GF-D8 (cell line): ENCODE results near the gene TSPAN4.

Experiments
- DNase-seq: peaks from one replicate; lab custom pipeline; 2025; lab: John Stamatoyannopoulos, UW

The TSPAN4 gene

DNA sequence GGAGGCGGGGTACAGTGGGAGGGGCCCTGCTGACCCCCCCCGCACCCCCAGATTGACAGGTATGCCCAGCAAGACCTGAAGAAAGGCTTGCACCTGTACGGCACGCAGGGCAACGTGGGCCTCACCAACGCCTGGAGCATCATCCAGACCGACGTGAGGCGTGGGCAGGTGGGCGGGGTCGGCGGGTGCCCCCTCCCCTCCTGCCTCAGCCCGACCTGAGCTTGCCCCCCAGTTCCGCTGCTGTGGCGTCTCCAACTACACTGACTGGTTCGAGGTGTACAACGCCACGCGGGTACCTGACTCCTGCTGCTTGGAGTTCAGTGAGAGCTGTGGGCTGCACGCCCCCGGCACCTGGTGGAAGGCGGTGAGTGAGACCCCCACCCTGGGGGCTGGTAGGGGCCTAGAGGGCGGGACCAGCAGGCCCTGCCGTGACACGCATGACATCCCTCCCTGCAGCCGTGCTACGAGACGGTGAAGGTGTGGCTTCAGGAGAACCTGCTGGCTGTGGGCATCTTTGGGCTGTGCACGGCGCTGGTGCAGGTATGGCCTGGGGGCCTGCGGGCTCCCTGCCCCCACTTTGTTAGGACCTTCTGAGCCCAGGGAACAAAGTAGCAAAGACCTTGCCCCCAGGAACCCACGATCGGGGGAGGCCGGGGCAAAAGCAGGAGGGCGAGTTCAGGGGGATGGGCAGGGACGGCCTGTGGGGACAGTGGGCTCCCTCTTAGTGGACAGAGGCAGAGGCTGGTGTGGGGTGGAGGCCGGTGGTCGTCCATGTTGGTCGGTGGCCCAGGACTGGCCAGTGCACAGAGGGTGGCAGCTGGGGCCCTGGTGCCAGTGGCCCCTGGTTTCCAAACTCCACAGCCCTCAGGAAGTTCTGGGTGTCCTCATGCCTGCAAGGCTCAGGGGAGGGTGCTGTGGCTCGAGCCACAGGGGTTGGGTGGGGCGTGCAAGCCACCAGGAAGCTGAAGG is 23.1 kb downstream of the TSPAN4 start:
- no peak for DNase-seq

DNA sequence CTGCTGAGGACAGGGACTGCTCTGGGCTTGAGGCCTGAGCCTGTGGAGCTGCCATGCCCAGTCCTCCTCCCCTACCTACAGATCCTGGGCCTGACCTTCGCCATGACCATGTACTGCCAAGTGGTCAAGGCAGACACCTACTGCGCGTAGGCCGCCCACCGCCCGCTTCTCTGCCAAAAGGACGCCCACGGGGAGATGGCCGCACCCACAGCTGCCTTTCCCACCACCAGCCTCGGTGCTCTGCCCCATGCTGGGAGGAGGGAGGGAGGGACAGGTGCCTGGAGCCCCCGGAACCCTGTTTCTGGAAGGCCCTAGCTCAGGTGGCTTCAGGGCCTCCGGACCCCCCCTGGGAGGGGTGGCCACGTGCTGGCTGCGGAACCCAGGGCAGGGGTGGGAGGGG is 23.8 kb downstream of the TSPAN4 start:
- no peak for DNase-seq

DNA sequence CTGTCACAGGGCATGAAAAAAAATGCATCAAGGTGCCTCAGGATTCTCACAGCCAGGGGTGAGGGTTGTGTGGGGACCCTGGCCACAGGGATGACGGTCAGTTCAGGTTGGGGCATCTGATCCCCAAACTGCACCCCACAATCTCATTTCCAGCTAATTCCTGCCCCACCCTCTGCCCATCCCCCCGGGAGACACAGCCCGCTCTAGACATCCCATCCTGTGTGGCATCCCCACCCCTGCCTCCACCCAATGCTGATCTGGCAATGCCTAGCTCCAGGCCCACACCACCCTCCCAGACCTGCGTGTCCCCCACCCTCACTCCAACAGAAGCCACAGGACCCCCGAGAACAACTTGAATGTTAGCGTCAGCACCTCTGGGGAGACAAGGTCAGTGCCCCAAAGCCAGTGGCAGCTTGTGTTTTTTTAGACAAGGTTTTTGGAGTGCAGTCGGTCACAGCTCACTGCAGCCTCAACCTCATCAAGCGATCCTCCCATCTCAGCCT is 25.3 kb downstream of the TSPAN4 start:
- no peak for DNase-seq

DNA sequence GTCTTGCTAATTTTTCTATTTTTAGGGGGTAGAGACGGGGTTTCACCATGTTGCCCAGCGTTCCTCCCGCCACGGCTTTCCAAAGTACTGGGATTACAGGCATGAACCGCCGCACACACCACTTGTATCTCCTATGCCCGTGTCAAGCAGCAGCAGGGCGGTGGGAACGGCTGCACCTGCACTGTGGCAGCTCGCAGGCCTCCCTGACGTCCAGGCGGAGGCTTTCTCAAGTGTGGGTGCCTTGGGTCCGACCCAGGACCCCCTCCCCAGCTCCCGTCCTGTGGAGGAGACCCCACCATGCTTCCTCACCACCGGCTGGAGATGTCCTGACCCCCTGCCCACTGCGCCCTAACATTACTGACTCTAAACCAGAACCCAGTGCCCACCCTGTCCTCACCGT is 25.7 kb downstream of the TSPAN4 start:
- no peak for DNase-seq

DNA sequence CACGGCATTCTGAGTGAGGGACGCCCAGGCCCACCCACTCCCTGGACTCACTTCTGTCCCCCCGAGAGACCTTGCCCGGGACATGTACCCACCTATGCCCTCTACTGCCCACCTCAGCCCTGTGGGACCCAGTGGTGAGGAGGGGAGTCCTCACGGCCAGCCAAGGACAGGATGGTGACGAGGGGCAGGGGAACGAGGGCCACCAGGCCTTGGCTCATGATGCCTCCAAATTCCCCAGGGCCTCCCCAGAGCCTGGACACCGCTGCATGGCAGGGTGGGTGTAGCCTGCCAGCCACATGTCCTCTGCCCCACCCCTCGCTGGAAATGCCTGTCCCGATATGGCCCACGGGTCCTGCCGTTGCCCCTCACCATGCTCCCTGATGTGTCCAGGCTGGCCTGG is 26.1 kb downstream of the TSPAN4 start:
- DNase-seq: no peak

DNA sequence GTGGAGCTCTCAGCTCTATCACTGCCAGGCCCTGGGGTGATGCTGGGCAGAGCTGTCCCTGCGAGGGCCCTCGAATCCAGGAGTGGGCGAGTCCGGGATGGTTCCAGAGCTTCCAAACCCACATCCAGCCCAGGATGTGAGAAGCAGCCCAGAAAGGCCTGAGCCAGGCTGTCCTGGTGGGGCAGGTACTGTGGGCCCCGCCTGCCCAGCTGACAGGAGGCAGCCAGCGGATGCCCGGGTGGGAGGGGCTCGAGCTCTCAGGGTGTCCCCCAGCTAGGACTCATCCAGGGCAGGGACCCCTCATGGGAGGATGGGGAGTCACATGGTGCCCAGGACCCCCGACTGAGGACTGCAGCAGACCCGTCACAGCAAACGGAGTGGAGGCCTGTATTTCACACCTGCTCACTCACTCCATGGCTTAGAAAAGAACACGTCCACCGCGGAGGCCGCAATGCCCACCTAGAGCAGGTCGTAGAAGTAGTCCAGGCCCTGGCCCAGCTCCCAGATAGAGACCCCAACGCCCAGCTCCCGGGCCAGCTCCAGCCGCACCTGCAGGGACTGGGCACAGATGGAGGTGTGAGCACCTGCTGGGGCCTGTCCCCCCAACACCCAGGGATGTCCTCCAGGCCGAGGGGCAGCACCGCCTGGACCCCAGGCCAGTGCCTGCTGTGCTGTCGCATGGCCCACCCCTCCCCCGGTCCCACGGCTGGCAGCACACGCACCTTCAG is 26.9 kb downstream of the TSPAN4 start:
- DNase-seq: no peak

DNA sequence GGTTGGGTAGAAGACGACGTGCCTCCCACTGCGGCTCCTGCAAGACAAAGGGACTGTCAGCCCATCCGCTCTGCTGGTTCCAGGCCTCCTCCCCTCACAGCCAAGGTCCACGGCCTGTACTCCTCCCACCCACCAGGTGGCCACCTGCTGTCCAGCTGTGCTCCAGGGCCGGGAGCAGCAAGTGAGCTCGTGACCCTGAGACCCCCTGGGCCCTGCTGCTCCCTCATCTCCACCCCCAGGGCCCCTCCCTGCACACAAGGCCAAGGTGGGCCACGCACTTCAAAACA is 27.4 kb downstream of the TSPAN4 start:
- no peak for DNase-seq

DNA sequence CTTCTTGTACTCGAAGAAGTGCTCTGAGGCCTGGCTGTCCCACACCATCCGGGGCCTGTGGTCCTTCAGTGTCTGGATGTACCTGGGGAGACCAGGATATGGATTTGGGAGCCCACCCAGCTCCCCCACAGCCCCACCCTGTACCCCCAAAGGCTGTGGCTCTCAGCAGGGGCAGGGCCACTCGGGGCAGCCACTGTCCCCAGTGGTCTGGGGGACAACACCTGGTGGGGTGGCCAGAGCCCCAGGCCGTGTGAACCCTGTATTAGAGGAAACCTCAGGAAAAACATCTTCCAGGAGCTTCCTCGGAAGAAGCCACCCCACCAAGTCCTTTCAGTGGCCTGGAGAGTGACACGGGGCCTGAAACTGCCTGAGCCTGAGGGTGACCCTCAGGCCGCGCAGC is 27.8 kb downstream of the TSPAN4 start:
- no peak for DNase-seq

DNA sequence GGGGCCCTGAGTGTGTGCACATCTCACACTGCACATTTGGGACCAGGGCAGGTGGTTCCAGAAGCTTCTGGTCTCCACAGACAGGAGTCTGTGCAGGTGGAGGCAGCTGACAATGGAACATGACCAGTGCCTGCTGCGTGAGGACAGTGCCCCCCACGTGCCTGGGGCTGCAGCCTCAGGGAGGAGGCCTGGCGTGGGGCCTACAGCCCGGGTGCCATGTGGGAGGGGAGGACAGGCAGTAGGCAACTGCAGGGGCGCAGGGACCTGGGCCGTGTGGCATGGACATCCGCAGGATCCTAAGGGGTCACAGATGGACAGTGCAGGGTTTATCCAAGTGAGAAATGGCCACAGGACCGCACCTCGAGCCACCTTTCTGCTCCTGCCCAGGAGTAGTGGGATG is 28.8 kb downstream of the TSPAN4 start:
- DNase-seq: no peak

DNA sequence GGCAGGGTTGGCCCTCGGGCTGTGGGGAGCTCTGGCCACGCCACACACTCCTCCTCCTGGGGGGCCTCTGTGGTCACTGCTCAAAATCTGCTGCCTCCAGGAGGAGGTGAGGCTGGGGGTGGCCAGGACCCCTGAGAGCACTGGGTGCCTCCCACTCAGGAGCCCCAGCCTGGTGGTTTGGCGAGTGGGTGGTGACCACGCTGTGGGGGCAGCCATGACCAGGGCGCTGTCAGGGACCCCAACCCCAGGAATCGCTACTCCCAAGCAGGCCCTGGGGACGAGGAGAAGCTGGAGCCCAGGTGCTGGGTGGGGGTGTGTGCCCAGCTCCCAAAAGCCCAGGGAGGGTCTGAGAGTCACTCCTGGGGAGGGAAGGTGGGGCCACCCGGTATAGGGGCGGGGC is 30.1 kb downstream of the TSPAN4 start:
- no peak for DNase-seq

DNA sequence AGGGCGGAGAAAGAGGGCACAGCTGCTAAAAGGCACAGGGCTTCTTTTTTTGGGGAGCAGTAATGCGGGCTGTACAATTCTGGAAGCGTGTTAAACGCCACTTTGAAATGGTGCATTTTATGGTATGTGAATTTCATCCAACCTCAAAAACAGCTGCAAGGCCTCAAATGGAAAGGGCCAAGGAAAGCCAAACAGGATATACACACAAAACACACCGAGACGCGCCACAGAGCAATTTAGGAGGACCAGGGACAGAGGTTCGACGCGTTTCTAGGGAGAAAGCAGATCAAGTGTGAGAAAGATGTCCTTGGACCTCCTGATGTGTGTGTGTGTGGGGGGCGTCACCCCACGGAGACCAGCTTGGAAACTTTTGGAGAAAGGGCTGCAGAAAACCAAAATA is 31.1 kb downstream of the TSPAN4 start:
- DNase-seq: no peak

DNA sequence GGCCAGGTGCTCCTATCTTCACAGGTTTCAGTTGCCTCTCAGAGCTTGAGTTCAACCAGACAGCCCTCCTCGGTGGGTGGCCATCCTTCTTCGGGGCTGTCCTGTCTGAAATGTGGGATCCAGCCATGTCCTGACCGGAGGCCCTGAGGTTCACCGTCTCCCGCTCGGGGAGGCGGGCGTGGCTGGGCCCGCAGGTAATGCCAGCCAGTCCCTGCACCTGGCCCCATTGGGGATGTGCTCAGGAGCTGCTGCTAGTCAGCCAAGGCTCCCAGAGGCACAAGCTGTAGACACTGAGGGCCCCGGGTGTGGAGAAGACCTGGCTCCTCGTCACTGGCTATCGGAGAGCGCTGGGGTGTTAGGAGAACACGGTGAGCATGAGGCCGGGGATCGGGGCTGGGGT is 32.6 kb downstream of the TSPAN4 start:
- DNase-seq: no peak

DNA sequence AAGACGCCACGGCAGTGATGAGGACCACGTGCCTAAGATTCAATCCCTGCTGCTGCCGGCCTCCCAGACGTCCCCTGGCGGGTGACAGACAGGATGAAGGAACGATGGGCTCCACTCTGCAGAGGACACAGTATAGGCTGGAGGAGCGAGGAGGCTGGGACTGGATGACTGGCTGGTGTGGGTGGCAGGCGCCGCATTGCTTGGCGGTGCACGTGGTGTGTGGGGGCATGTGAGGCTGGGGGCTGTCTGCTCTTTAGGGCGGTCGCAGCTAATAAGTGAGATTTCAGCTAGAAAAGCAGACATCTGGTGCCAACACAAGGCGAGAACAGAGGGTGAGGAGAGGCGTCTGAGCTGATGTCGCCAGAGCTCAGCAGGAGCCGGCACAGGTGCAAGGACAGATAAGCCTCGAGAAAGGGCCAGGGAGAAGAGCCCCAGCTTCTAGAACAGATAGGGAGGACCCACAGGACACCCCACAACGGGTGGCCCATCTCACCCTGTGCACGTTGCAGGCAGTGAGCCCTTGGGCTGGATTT is 33.2 kb downstream of the TSPAN4 start:
- no peak for DNase-seq

DNA sequence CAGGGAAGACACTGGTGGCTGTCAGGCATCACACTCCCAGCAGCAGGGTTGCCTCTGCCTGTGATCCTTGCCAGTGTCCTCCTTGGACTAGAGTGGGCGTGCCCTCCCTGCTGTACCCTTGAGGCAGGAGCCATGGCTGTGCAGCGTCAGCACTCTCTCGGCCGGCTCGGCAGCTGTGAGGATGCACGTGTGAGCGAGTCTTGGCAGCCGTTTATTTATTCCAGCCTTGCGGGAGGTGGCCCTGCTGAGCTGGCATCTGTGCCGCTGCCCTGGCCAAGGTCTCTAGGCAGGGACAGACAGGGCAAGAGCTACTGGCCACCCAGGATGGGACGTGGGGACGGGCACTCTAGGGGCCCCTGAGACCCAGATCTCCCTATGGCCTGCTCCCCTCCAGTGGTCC is 33.9 kb downstream of the TSPAN4 start:
- DNase-seq: no peak

DNA sequence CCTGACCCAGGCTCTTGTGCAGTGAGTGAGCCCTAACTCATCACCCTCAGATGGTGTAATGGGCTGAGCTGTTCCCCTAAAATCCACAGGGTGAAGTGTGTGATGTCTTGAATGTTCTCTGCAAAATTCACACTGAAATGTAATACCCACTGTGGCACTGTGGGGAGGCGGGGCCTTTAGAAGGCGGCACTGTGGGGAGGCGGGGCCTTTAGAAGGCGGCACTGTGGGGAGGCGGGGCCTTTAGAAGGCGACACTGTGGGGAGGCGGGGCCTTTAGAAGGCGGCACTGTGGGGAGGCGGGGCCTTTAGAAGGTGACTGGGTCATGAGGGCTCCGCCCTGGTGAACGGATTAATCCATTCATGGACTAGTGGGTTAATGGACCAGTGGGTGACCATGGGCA is 34.9 kb downstream of the TSPAN4 start:
- DNase-seq: no peak

DNA sequence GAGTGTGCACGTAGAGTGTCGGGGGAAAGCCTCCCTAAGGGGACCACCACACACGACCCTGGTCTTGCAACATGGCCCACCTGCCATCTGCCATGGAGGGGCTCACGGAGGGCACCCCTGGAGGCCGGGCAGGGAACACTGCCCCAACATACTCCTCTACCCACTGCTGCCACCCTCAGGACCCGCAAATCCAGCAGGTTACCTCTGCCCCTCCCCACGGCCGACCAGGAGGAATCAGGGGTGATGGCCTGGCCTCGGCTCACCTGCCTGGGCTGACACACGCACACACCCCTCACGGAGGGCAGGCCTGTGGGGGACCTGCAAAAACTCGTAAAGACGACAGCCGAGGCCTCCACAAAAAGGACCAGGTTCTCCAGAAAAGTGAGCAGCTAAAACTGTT is 37.8 kb downstream of the TSPAN4 start:
- no peak for DNase-seq

DNA sequence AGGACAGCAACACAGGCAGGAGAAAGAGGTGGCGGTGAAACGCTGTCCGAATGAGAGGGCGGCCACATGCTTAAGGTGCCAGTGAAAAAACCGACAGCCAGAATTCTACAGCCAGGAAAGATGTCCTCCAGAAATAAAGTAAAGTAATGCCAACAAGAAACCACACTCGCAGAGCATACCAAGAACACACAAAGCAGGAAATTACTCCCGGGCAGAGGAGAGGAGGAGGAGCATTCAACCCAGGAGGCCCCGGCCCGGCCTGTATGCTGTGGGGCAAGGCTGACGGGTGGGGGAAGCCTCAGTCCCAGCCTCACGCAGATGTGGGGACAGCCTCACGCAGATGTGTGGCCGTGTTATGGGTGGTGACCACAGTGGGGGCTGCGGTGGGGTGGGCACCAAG is 39.9 kb downstream of the TSPAN4 start:
- DNase-seq: no peak

DNA sequence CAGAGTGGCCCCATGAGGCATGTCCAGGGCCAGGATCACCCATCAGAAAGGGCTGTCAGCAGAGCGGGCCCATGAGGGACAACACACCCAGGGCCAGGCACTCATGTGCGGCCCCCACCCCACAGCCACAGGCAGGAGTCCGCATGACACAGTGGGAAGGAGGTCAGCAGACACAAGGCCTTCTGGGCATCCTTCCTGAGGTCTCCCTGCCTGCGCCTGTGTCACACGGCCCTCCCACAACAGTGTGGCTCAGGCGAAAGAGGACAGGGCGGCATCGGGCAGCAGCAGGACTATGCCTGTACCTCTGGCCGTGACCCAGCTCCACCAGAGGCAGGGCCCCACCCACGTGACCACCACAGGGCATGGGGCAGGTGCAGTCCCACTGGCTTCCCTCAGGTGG is 40.9 kb downstream of the TSPAN4 start:
- no peak for DNase-seq

DNA sequence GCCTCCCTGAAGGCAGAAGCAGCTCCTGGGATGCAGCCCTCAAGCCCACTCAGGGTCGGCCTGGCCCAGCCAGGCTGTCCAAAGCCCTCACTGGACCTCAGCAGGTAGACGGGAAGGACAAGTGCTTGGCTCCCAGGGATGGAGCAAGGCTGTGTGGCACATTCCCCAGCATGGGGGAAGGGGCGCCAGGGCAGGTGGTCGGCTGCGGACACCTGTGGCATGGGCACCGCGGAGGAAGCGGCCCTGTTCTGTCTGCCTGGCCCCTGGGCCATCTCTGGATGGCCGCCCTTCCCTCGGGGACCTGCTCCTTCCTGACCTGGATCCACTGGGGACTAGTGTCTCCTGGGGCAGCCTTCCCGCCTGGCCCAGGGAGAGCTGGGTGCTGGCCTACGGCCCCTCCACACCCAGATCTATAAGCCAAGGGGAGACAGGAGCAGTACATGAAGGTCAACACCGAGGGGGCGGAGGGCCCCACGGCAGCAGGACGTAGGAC is 42.0 kb downstream of the TSPAN4 start:
- DNase-seq: no peak

DNA sequence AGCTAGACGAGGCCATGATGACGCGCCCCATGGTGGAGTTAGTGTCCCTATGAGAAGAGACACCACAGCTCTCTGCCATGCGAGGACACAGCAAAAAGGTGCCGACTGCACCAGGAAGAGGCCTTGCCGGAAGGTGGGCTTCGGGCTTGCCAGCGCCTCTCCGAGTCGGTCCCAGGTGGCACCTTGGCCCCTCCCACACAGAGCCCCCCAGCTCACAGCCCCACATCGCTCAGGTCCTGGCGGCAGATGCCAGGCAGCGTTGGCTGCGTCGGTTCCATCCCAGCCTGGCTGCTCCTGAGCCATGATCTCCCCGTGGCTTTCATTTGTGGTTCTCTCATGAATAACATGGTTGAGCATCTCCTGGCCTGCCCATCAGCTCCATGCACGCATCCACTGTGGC is 43.9 kb downstream of the TSPAN4 start:
- no peak for DNase-seq

DNA sequence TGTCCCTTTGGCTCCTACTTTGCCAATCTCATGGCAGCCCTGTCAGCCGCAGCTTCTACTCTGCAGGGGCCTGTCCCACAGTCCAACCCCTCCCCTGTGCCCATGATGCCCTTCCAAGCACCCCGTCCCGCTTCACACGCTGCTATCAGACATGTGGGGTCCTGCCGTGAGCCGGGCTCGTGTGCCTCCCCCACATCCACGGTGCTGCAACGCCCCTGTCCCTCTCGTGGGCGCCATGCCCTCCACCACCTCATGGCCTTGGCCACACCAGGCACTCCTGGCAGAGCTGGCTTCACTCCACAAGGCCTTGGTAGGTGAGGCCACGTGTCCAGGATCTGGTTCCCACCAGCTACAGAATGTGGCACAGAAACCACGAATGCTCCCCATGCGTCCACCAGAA is 44.9 kb downstream of the TSPAN4 start:
- DNase-seq: no peak

DNA sequence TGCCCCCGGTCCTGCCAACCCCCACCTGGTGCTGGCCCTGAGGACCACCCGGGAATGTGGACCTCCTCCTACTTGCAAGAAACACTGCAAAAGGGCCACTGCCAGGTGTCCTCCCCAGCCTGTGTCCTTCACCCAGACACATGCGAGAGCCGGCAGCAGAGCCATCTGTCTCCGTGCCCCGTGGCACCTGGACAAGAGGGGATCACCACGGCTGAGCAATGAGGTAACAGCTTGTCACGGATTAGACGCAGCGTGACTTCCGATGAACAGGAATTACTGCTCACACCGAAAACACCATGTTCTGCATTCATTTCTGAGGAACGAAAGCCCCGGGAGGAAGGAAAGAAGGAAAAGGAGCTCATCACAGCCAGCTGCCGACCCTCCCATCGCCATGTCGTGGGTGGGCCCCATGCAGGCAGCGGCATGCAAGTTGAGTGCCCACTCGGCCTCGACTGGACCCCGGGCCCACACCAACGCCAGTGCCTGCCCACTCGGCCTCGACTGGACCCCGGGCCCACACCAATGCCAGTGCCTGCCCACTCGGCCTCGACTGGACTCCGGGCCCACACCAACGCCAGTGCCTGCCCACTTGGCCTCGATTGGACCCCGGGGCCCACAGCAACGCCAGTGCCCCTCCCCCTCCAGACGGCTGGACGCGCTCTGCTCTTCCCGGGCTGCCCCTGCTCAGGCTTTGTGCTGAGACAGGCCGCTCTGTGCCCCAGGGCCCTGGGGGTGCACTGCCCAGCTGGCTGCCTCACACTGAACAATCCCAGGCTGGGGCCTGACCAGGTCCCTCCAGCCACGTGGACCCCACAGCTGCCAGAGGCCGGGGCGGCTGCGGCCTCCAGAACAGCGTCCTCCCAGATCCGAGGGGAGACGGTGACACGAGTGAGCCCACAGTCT is 45.9 kb downstream of the TSPAN4 start:
- no peak for DNase-seq
